B cell (primary cell): ENCODE results near the gene HOXA9. TPM values are rescaled to one million over a fixed set of nuclear protein-coding genes. Genes with fewer than 3 reads are reported as not detected.

Experiments
- ATAC-seq: fragments of 200-7000 bp; cut with Tn5 transposase; one replicate; pipeline ENCODE4 v1.10.0; 2021; ENCODE audit warnings: low read depth, mild to moderate bottlenecking, moderate number of reproducible peaks, moderate library complexity
- CTCF ChIA-PET: fragments of 350-600 bp; sonication (Branson Sonifier 250); formaldehyde crosslinking; loops from one replicate; lab custom pipeline; 2021; ENCODE audit warnings: antibody characterized with exemption, inconsistent platforms; lab: Charles Lee
- POLR2A ChIA-PET: fragments of 350-600 bp; sonication (Branson Sonifier 250); formaldehyde crosslinking; loops from one replicate; lab custom pipeline; 2021; ENCODE audit warnings: antibody characterized with exemption; lab: Charles Lee
- DNase-seq: peaks from one replicate; pipeline ENCODE4 v3.0.0; 2013
- H2AFZ ChIP-seq: 2 replicates; pipeline ENCODE4 v1.6.1; 2012; ENCODE audit warnings: mild to moderate bottlenecking, low read depth, low read length; ENCODE audit not compliant: insufficient read depth, poor library complexity, severe bottlenecking
- H3K27ac ChIP-seq, 2 donors: 1 replicate in 1 of 2; 2 replicates in 1 of 2; pipeline ENCODE4 v1.5.1; 2012 to 2013; ENCODE audit warnings: low read length in 2 of 2, mild to moderate bottlenecking in 2 of 2, moderate library complexity in 1 of 2
- H3K27me3 ChIP-seq, 4 experiments: fragments of 200-600 bp in 1 of 4; sonication (generic) in 1 of 4; replicated peaks in 1 of 4; 1 replicate in 2 of 4; 2 replicates in 2 of 4; pipeline versions ENCODE4 v1.6.1 to v1.7.0; 2013 to 2016; ENCODE audit warnings: low read length in 3 of 4, mild to moderate bottlenecking in 2 of 4, mixed read lengths in 1 of 4, moderate library complexity in 1 of 4; ENCODE audit not compliant: insufficient read depth in 4 of 4, control insufficient read depth in 3 of 4; ENCODE audit errors: control extremely low read depth in 1 of 4
- H3K36me3 ChIP-seq, 2 experiments: replicated peaks in 1 of 2; 1 replicate in 1 of 2; 2 replicates in 1 of 2; pipeline versions ENCODE4 v1.6.1 to v1.7.1; 2013; ENCODE audit warnings: low read length in 1 of 2; ENCODE audit not compliant: insufficient read depth in 2 of 2, control insufficient read depth in 1 of 2; ENCODE audit errors: control extremely low read depth in 1 of 2, extremely low read depth in 1 of 2
- H3K4me1 ChIP-seq, 2 donors: fragments of 200-600 bp in 1 of 2; sonication (generic) in 1 of 2; 1 replicate in 1 of 2; 2 replicates in 1 of 2; pipeline versions ENCODE4 v1.5.1 to v1.6.1; 2013 to 2017; ENCODE audit warnings: low read length in 2 of 2; ENCODE audit not compliant: control insufficient read depth in 2 of 2, insufficient read depth in 2 of 2
- H3K4me2 ChIP-seq: replicated peaks from 2 replicates; pipeline ENCODE3; 2012; ENCODE audit warnings: mild to moderate bottlenecking, low read depth, low read length; ENCODE audit not compliant: poor library complexity, severe bottlenecking
- H3K4me3 ChIP-seq, 5 experiments: fragments of 200-600 bp in 1 of 5; sonication (generic) in 1 of 5; 1 replicate in 3 of 5; 2 replicates in 2 of 5; pipeline versions ENCODE4 v1.5.1 to v1.7.0; 2011 to 2016; ENCODE audit warnings: low read length in 4 of 5, mild to moderate bottlenecking in 4 of 5, low read depth in 2 of 5, control low read depth in 1 of 5, moderate library complexity in 1 of 5; ENCODE audit not compliant: insufficient read depth in 1 of 5; ENCODE audit errors: control extremely low read depth in 1 of 5, extremely low read depth in 1 of 5
- H3K79me2 ChIP-seq: fragments of 200-600 bp; sonication (generic); one replicate; pipeline ENCODE4 v1.6.0; 2016; ENCODE audit warnings: low read length; ENCODE audit not compliant: control insufficient read depth, insufficient read depth
- H3K9ac ChIP-seq: fragments of 200-600 bp; sonication (generic); 2 replicates; pipeline ENCODE4 v1.6.1; 2017; ENCODE audit warnings: mild to moderate bottlenecking, low read length, moderate library complexity
- H3K9me3 ChIP-seq, 3 donors: one replicate each; pipeline versions ENCODE4 v1.6.1 to v1.7.1; 2013; ENCODE audit warnings: low read length in 2 of 3; ENCODE audit not compliant: control insufficient read depth in 2 of 3, insufficient read depth in 1 of 3; ENCODE audit errors: control extremely low read depth in 1 of 3
- H4K20me1 ChIP-seq: 2 replicates; pipeline ENCODE4 v1.6.0; 2012; ENCODE audit warnings: mild to moderate bottlenecking, low read length; ENCODE audit not compliant: insufficient read depth, control insufficient read depth, poor library complexity, severe bottlenecking
- H3K27ac Mint-ChIP-seq: one replicate; pipeline ENCODE4 v1.8.0; 2021; ENCODE audit warnings: mixed read lengths
- H3K27me3 Mint-ChIP-seq: one replicate; pipeline ENCODE4 v1.8.0; 2021; ENCODE audit warnings: mixed read lengths
- H3K4me1 Mint-ChIP-seq: one replicate; pipeline ENCODE4 v1.8.0; 2021; ENCODE audit warnings: mixed read lengths
- H3K4me3 Mint-ChIP-seq: one replicate; pipeline ENCODE4 v1.8.0; 2021; ENCODE audit warnings: mixed read lengths
- H3K9me3 Mint-ChIP-seq: one replicate; pipeline ENCODE4 v1.8.0; 2022; ENCODE audit warnings: mixed read lengths; ENCODE audit not compliant: insufficient read depth
- EZH2 ChIP-seq: IDR thresholded peaks from 2 replicates; pipeline ENCODE4 v1.6.1; 2012; ENCODE audit warnings: borderline replicate concordance, low read depth, mild to moderate bottlenecking, moderate library complexity, low read length; ENCODE audit not compliant: insufficient read depth, poor library complexity, severe bottlenecking
- WGBS: methylation state at CpG from one replicate; pipeline ENCODE4 v1.1.5; 2013; ENCODE audit warnings: missing lambda C conversion rate; ENCODE audit not compliant: insufficient coverage; 5-methylcytosine and 5-hydroxymethylcytosine counted together
- intact Hi-C: fragments of 100-400 bp; cut with micrococcal nuclease; formaldehyde crosslinking; loops from one replicate; pipeline ENCODE4 v1.10.0; 2022
- polyA plus RNA-seq: library from polyadenylated mRNA; depleted of rRNA; stranded (reverse); fragments of >200 nt; gene quantifications from 2 replicates; pipeline ENCODE4 v1.2.3, GENCODE V29; 2012
- total RNA-seq, 2 donors: library from RNA; stranded (reverse); fragments of 120-200 nt in 1 of 2; gene quantifications; 1 replicate in 1 of 2; 2 replicates in 1 of 2; pipeline versions ENCODE4 v1.2.3 to v1.2.4, GENCODE V29; 2013 to 2022
- TF ChIP-seq, protein P1 (sequence below): fragments of 200-600 bp; IDR thresholded peaks from one replicate; pipeline ENCODE4 v1.8.0; 2022; ENCODE audit warnings: antibody characterized with exemption, mild to moderate bottlenecking

The HOXA9 gene
- total and polyA plus RNA-seq, 2 donors (not counting 1 experiment from before 2014, with no cell fraction given): 0.07 TPM; not detected in 1

DNA sequence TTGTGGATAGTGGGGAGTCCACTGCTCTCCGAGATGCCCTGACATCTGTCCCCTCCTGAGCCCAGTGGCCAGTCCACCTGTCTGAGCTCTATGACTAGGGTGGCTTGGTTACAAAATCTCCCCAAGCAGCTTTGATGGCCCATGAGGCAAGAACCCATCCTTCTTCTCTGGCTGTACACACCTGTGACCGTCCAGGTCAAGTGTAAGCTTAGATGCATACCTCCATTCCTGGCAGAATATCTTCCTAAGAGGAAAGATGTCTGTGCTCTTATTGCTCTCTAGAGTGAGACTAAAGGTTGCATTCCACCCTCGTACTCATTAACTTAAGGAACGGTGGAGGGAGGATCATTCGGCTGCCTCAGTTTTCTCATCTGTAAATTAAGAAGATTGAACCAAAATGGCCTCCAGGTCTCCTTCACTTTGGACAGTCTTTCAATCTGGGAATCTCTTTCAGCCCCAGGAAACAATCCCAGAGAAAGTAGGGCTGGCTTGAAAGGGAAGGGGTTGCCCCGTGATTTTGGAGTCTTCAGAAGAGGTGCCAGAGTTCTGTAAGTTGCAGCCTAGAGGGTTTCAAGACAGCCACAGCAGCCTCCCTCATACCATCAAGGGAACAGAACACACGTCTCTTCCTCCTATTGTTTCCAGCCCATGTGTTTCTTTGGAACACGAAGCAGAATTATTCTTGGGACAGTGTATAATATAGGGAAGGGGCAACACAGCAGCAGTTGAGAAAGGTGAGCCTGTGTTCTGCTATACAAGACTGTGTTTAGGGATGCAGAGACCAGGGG, 40.2 kb downstream of the HOXA9 start:
- no peak overlapping the region for H3K9ac ChIP-seq
- DNase-seq: no peak
- WGBS: 100% methylated on average over 5 of the region's 8 CpGs

More for the DNA sequence above, 40.2 kb downstream of the HOXA9 start:
- no peak overlapping the region for H2AFZ ChIP-seq
- no peak for ATAC-seq
- H3K9me3 ChIP-seq: peaks cover 0 to 11% (median 0%) of the 10 kb centered on the region in 3 donors
- TF ChIP-seq, protein P1, sequence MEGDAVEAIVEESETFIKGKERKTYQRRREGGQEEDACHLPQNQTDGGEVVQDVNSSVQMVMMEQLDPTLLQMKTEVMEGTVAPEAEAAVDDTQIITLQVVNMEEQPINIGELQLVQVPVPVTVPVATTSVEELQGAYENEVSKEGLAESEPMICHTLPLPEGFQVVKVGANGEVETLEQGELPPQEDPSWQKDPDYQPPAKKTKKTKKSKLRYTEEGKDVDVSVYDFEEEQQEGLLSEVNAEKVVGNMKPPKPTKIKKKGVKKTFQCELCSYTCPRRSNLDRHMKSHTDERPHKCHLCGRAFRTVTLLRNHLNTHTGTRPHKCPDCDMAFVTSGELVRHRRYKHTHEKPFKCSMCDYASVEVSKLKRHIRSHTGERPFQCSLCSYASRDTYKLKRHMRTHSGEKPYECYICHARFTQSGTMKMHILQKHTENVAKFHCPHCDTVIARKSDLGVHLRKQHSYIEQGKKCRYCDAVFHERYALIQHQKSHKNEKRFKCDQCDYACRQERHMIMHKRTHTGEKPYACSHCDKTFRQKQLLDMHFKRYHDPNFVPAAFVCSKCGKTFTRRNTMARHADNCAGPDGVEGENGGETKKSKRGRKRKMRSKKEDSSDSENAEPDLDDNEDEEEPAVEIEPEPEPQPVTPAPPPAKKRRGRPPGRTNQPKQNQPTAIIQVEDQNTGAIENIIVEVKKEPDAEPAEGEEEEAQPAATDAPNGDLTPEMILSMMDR: no peak
- no peak for TF ChIP-seq EZH2
- H3K4me3 Mint-ChIP-seq: no peak overlapping the region
- ChIA-PET CTCF (interaction anchor here (1.1 kb wide), 1 partner anchor 9 kb away, joined by 4 read pairs; no protein-coding TSS in a partner anchor), POLR2A (no interaction called here)
- H3K27me3 Mint-ChIP-seq: peaks cover 40% of the 10 kb centered on the region
- H3K4me3 ChIP-seq: no peak overlapping the region
- H3K27ac ChIP-seq: no peak overlapping the region
- H3K4me2 ChIP-seq: no peak overlapping the region
- H3K4me1 ChIP-seq: no peaks in the 10 kb centered on the region
- H3K27me3 ChIP-seq: peaks cover 0 to 4% (median 2%) of the 10 kb centered on the region in 4 experiments
- peaks cover 2% of the 10 kb centered on the region for H3K9me3 Mint-ChIP-seq
- no peak overlapping the region for H3K27ac Mint-ChIP-seq
- intact Hi-C loops: no loop called here
- no peaks in the 10 kb centered on the region for H3K4me1 Mint-ChIP-seq
- H3K79me2 ChIP-seq: no peaks in the 10 kb centered on the region
- H3K36me3 ChIP-seq: no peaks in the 10 kb centered on the region
- H4K20me1 ChIP-seq: no peaks in the 10 kb centered on the region
